Spleen (tissue), 11 donors: Measurements from ENCODE around the gene HECTD2. TPM values are rescaled to one million over a fixed set of nuclear protein-coding genes. Genes with fewer than 3 reads are reported as not detected.

ENCODE experiments used
- DNase-seq: peaks from one replicate; pipeline ENCODE4 v3.0.0-alpha.2; 2020
- H3K27ac ChIP-seq, 8 donors: fragments of 200-600 bp; sonication (generic) in 7 of 8; 1 replicate in 4 of 8; 2 replicates in 4 of 8; pipeline versions ENCODE4 v1.5.0 to v1.8.0; 2016 to 2021; ENCODE audit warnings: inconsistent platforms in 4 of 8, mild to moderate bottlenecking in 4 of 8, moderate library complexity in 1 of 8
- H3K27me3 ChIP-seq, 7 donors: fragments of 200-600 bp; sonication (generic) in 6 of 7; replicated peaks in 1 of 7; 1 replicate in 4 of 7; 2 replicates in 3 of 7; pipeline versions ENCODE4 v1.5.0 to v1.8.0; 2016 to 2021; ENCODE audit warnings: inconsistent platforms in 3 of 7, mild to moderate bottlenecking in 1 of 7
- H3K36me3 ChIP-seq, 6 donors: fragments of 200-600 bp; sonication (generic) in 5 of 6; 1 replicate in 4 of 6; 2 replicates in 2 of 6; pipeline versions ENCODE4 v1.5.0 to v1.8.0; 2016 to 2021; ENCODE audit warnings: inconsistent platforms in 2 of 6
- H3K4me1 ChIP-seq, 6 donors: fragments of 200-600 bp; sonication (generic) in 5 of 6; 1 replicate in 3 of 6; 2 replicates in 3 of 6; pipeline versions ENCODE4 v1.5.0 to v1.8.0; 2016 to 2021; ENCODE audit warnings: inconsistent platforms in 3 of 6
- H3K4me3 ChIP-seq, 8 donors: fragments of 200-600 bp; sonication (generic) in 7 of 8; 1 replicate in 4 of 8; 2 replicates in 4 of 8; pipeline versions ENCODE4 v1.5.0 to v1.8.0; 2016 to 2021; ENCODE audit warnings: inconsistent platforms in 4 of 8, mild to moderate bottlenecking in 4 of 8, moderate library complexity in 2 of 8
- H3K9me3 ChIP-seq, 8 donors: fragments of 200-600 bp; sonication (generic) in 7 of 8; 1 replicate in 4 of 8; 2 replicates in 4 of 8; pipeline versions ENCODE4 v1.5.0 to v1.8.0; 2016 to 2021; ENCODE audit warnings: inconsistent platforms in 4 of 8
- CTCF ChIP-seq, 11 experiments: fragments of 200-600 bp in 7 of 11; fragments of 450-650 bp in 4 of 11; sonication (generic) in 4 of 11; IDR thresholded peaks in 8 of 11; conservative IDR thresholded peaks in 3 of 11; 1 replicate in 7 of 11; 2 replicates in 4 of 11; pipeline versions ENCODE4 v1.4.0 to v1.8.0; 2016 to 2021; ENCODE audit warnings: antibody characterized with exemption in 11 of 11, inconsistent platforms in 4 of 11, mild to moderate bottlenecking in 1 of 11
- POLR2A ChIP-seq, 3 donors: fragments of 450-650 bp; IDR thresholded peaks; one replicate each; pipeline ENCODE4 v1.5.1; 2017; ENCODE audit warnings: antibody characterized with exemption in 3 of 3, mild to moderate bottlenecking in 1 of 3
- POLR2AphosphoS5 ChIP-seq, 3 donors: sonication (generic); formaldehyde crosslinking; IDR thresholded peaks; one replicate each; pipeline ENCODE4 v1.5.1; 2017; ENCODE audit warnings: antibody characterized with exemption in 3 of 3
- WGBS, 5 donors: extraction: QIAGEN DNeasy Blood & Tissue Kit in 3 of 5; methylation state at CpG; one replicate each; pipeline versions ENCODE4 v1.1.5 to v1.1.7; 2013 to 2018; 5-methylcytosine and 5-hydroxymethylcytosine counted together
- intact Hi-C: fragments of 100-400 bp; cut with DNase I; formaldehyde crosslinking; loops from one replicate; pipeline ENCODE4 v1.15.0; 2023; ENCODE audit warnings: low total_unique reads
- polyA plus RNA-seq, 3 donors: library from polyadenylated mRNA; stranded (reverse); fragments of 200-250 nt; gene quantifications; one replicate each; pipeline ENCODE4 v1.2.1, GENCODE V29; 2013
- total RNA-seq, 7 donors: library from RNA; depleted of rRNA in 3 of 7; stranded (reverse); fragments of >200 nt in 3 of 7; fragmentation: NEBNext Ultra II Directional in 4 of 7; extraction: Animal tissue kit (Norgen Biotek cat#: 25700) in 4 of 7; gene quantifications; one replicate each; pipeline versions ENCODE4 v1.1.0 to v1.2.1, GENCODE V29; 2016 to 2021
- donor health status: healthy with polysubstance abuse.
- donor health status: DM: no; HTN: no; CAD: no; lungs with moderate emphysema.
- donor health status: DM: no; HTN: no; CAD: no.
- donor health status: Bipolar disorder and iron deficiency.
- donor health status: healthy.
- donor health status: DM: no; HTN: no; CAD: no.
- donor health status: DM: yes; HTN: yes; CAD: no.

HECTD2 gene
- total and polyA plus RNA-seq, 10 donors = 3.3 to 11.1 (median 7.4) TPM

DNA sequence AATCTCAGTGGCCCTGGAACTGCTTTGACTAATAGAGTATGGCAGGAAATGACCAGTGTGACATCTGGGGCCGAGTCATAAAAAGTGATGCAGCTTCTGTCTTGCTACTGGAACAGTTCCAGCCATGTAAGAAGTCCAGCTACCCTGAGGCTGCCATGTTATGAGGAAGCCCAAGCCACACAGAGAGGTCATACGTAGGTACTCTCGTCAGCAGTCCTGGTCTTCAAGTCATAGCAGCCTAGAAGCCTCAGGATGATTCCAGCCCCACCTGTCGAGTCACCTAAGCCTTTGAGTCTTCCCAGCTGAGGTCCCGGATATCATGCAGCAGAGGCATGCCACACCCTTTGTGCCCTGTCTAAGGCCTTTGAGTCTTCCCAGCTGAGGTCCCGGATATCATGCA, 130.6 kb downstream of the HECTD2 start:
- Histone ChIP-seq H3K27ac (peak overlapping the region in 4 of 8 donors; percentile 16 to 36 (median 22)), H3K27me3 (no peaks in the 10 kb centered on the region), H3K4me3 (no peak overlapping the region), H3K4me1 (peaks cover 0 to 9% (median 4%) of the 10 kb centered on the region in 6 donors), H3K36me3 (no peaks in the 10 kb centered on the region), H3K9me3 (peaks cover 0 to 13% (median 8%) of the 10 kb centered on the region in 8 donors)
- intact Hi-C loops = no loop called here
- TF ChIP-seq POLR2AphosphoS5 (IDR thresholded peaks at IDR 0.05) = no peak
- no peak for TF ChIP-seq POLR2A (IDR thresholded peaks at IDR 0.05)
- TF ChIP-seq CTCF (IDR thresholded peaks at IDR 0.05 in 8 of 11, conservative IDR thresholded peaks at IDR 0.05 in 3 of 11) = no peak
- no peak for DNase-seq
- WGBS, 5 donors = 72 to 89% (median 79%) methylated on average over 6 of the region's 6 CpGs

DNA sequence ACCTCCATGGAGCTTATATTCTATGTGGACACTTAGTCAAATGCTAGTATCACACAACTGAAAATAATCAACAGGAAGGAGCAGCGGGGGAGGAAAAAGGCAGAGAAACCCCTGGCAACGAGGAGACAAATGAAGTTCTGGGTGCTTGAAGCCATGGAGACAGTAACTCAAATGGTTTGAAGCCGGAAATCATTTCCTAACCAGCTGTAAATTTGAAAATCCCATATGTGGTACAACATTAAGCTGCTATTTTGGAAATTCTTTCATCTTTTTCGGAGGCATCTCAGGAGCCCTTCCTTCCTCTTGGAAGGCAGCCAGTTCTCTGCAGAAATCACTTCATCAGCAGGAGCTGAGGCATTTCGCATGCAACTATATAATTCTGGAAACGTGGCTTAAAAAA, 131.3 kb downstream of the HECTD2 start:
- Histone ChIP-seq H3K9me3 (peaks cover 0 to 13% (median 8%) of the 10 kb centered on the region in 8 donors), H3K4me1 (peaks cover 0 to 9% (median 4%) of the 10 kb centered on the region in 6 donors), H3K27me3 (no peaks in the 10 kb centered on the region), H3K4me3 (no peak overlapping the region), H3K27ac (peak overlapping the region in 3 of 8 donors; percentile 17 to 36 (median 27)), H3K36me3 (no peaks in the 10 kb centered on the region)
- 28 to 44% (median 33%) methylated on average over 6 of the region's 6 CpGs for WGBS, 5 donors
- DNase-seq = no peak
- no peak for TF ChIP-seq CTCF (IDR thresholded peaks at IDR 0.05 in 8 of 11, conservative IDR thresholded peaks at IDR 0.05 in 3 of 11)
- no peak for TF ChIP-seq POLR2AphosphoS5 (IDR thresholded peaks at IDR 0.05)
- TF ChIP-seq POLR2A (IDR thresholded peaks at IDR 0.05) = no peak
- intact Hi-C loops = no loop called here

DNA sequence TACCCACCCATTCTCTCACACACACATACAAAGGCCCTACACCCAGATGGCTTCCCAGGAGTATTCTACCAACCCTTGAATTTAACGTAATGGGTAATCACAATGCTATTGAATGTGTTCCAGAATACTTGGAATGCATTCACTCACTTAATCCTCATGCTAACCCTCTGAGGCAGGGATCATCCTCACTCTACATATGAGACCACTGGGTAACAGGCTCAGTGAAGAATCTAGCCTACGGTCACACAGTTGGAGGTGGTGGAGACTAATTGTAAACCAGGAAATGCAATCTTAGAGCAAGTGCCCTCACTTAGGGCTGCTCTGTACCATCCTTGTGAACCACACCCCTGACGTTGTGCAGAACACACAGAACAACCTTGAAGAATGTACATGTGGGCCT, 135.2 kb downstream of the HECTD2 start:
- intact Hi-C loops = no loop called here
- WGBS, 5 donors = 63 to 88% (median 81%) methylated on average over 3 of the region's 3 CpGs
- Histone ChIP-seq H3K36me3 (no peaks in the 10 kb centered on the region), H3K4me1 (peaks cover 0 to 9% (median 4%) of the 10 kb centered on the region in 6 donors), H3K4me3 (no peak overlapping the region), H3K27me3 (no peaks in the 10 kb centered on the region), H3K27ac (no peak overlapping the region), H3K9me3 (peaks cover 0 to 7% (median 5%) of the 10 kb centered on the region in 8 donors)
- DNase-seq = no peak
- TF ChIP-seq POLR2AphosphoS5 (IDR thresholded peaks at IDR 0.05) (no peak), POLR2A (IDR thresholded peaks at IDR 0.05) (no peak), CTCF (IDR thresholded peaks at IDR 0.05 in 8 of 11, conservative IDR thresholded peaks at IDR 0.05 in 3 of 11) (no peak)

DNA sequence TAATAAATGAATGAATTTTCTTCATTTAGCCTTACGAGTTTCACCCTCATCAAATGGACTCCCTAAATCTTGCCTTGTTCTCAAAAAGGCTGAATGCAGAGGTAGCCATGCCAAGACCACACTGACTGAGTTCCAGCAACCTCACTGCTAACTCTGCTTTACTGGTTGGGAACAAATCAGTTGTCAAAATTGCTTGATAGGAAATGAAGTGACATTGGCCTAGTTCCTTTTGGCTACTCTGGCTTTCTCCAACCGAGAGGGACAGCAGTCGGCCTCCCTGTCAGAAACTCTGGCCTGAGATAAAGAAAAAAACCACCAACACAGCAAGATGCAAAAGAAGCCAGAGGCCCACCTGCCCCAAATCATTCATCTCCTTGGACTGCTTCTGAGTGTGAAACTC, 135.7 kb downstream of the HECTD2 start:
- Histone ChIP-seq H3K27me3 (no peaks in the 10 kb centered on the region), H3K27ac (no peak overlapping the region), H3K4me1 (peaks cover 0 to 9% (median 4%) of the 10 kb centered on the region in 6 donors), H3K36me3 (no peaks in the 10 kb centered on the region), H3K4me3 (no peak overlapping the region), H3K9me3 (peaks cover 0 to 3% (median 1%) of the 10 kb centered on the region in 8 donors)
- no peak for TF ChIP-seq POLR2AphosphoS5 (IDR thresholded peaks at IDR 0.05)
- no peak for TF ChIP-seq POLR2A (IDR thresholded peaks at IDR 0.05)
- no peak for TF ChIP-seq CTCF (IDR thresholded peaks at IDR 0.05 in 8 of 11, conservative IDR thresholded peaks at IDR 0.05 in 3 of 11)
- intact Hi-C loops = no loop called here
- no peak for DNase-seq
- 78 to 98% (median 85%) methylated on average over 3 of the region's 3 CpGs for WGBS, 5 donors
